ACHN (cell line): ENCODE results near the gene POU4F1.

Experiments used
- DNase-seq: peaks from one replicate; pipeline ENCODE4 v3.0.0-alpha.2; 2015
- in situ Hi-C: cut with HindIII; loops from 2 replicates; pipeline ENCODE4 v1.10.0; 2017; ENCODE audit warnings: low sequenced_read_pairs, low pct_ligation_motif_present, low pct_unique_long_range_greater_than_20kb

The POU4F1 gene

GRCh38 chr13:78595495-78596398 lies 7.6 kb downstream of the POU4F1 start:
- in situ Hi-C loops: no loop called here
- no peak for DNase-seq

GRCh38 chr13:78594456-78594975 lies 8.8 kb downstream of the POU4F1 start:
- in situ Hi-C loops: no loop called here
- DNase-seq: no peak

- no peak for DNase-seq
- in situ Hi-C loops: no loop called here
Measured at GRCh38 chr13:78593652-78594455, 9.5 kb downstream of the POU4F1 start.

- no peak for DNase-seq
- in situ Hi-C loops: no loop called here
Measured at GRCh38 chr13:78593129-78593528, 10.2 kb downstream of the POU4F1 start.

- in situ Hi-C loops: no loop called here
- no peak for DNase-seq
Measured at GRCh38 chr13:78592584-78592983, 10.8 kb downstream of the POU4F1 start.

- DNase-seq: peak; percentile 54
- in situ Hi-C loops: no loop called here
Measured at GRCh38 chr13:78589206-78589605, 14.1 kb downstream of the POU4F1 start.

GRCh38 chr13:78587395-78587794 lies 16.0 kb downstream of the POU4F1 start:
- DNase-seq: no peak

GRCh38 chr13:78586706-78587105 lies 16.6 kb downstream of the POU4F1 start:
- peak; percentile 23 for DNase-seq
- in situ Hi-C loops: no loop called here

More at GRCh38 chr13:78587395-78587794, 16.0 kb downstream of the POU4F1 start:
- in situ Hi-C loops: no loop called here

GRCh38 chr13:78576261-78576660 lies 27.1 kb downstream of the POU4F1 start:
- in situ Hi-C loops: no loop called here
- no peak for DNase-seq

GRCh38 chr13:78572459-78572858 lies 30.9 kb downstream of the POU4F1 start:
- in situ Hi-C loops: no loop called here
- no peak for DNase-seq

GRCh38 chr13:78569029-78569428 lies 34.3 kb downstream of the POU4F1 start:
- in situ Hi-C loops: no loop called here
- DNase-seq: no peak

- in situ Hi-C loops: no loop called here
- DNase-seq: no peak
Measured at GRCh38 chr13:78566631-78567030, 36.7 kb downstream of the POU4F1 start.

- in situ Hi-C loops: no loop called here
- no peak for DNase-seq
Measured at GRCh38 chr13:78562237-78562889, 41.0 kb downstream of the POU4F1 start.
